Activated CD8-positive, alpha-beta T cell treated with anti-CD3 and anti-CD28 coated beads for 36 hours (primary cell): ENCODE data around the gene CD300E. TPM values are rescaled to one million over a fixed set of nuclear protein-coding genes. Genes with fewer than 3 reads are reported as not detected.
"Not testable (repeated sequence)": the region's sequence is repeated elsewhere in the genome, so short reads cannot be mapped to it uniquely, and the experiment has no call there.

Experiments
- ATAC-seq: fragments of 200-7000 bp; cut with Tn5 transposase; one replicate; pipeline ENCODE4 v1.10.0; 2021; ENCODE audit warnings: mild to moderate bottlenecking, moderate library complexity
- CTCF ChIA-PET: fragments of 350-600 bp; sonication (Branson Sonifier 250); formaldehyde crosslinking; loops from one replicate; lab custom pipeline; 2021; ENCODE audit warnings: antibody characterized with exemption; lab: Charles Lee
- POLR2A ChIA-PET: fragments of 350-600 bp; sonication (Branson Sonifier 250); formaldehyde crosslinking; loops from one replicate; lab custom pipeline; 2021; ENCODE audit warnings: antibody characterized with exemption; lab: Charles Lee
- DNase-seq: peaks from one replicate; pipeline ENCODE4 v3.0.0-alpha.2; 2020
- H3K27ac Mint-ChIP-seq: one replicate; pipeline ENCODE4 v1.8.0; 2021; ENCODE audit warnings: mild to moderate bottlenecking, mixed read lengths
- H3K27me3 Mint-ChIP-seq: one replicate; pipeline ENCODE4 v1.8.0; 2021; ENCODE audit warnings: mixed read lengths
- H3K36me3 Mint-ChIP-seq: one replicate; pipeline ENCODE4 v1.8.0; 2021; ENCODE audit warnings: low read depth, mixed read lengths
- H3K4me1 Mint-ChIP-seq: one replicate; pipeline ENCODE4 v1.8.0; 2021; ENCODE audit warnings: low read depth, mixed read lengths
- H3K4me3 Mint-ChIP-seq: one replicate; pipeline ENCODE4 v1.8.0; 2021; ENCODE audit warnings: mild to moderate bottlenecking, moderate library complexity, mixed read lengths
- H3K9me3 Mint-ChIP-seq: one replicate; pipeline ENCODE4 v1.8.0; 2021; ENCODE audit warnings: mixed read lengths
- CTCF ChIP-seq: fragments of 200-600 bp; IDR thresholded peaks from one replicate; pipeline ENCODE4 v1.8.0; 2022; ENCODE audit warnings: antibody characterized with exemption, mild to moderate bottlenecking
- intact Hi-C: fragments of 100-400 bp; cut with micrococcal nuclease; formaldehyde crosslinking; loops from one replicate; pipeline ENCODE4 v1.10.0; 2022
- total RNA-seq, 2 experiments: library from RNA; stranded (reverse); gene quantifications; one replicate each; pipeline ENCODE4 v1.2.3, GENCODE V29; 2021

The CD300E gene
- total RNA-seq, 2 experiments from 2014 or later: not detected

GRCh38 chr17:74637265-74637664 is 13.7 kb upstream of the CD300E start:
- intact Hi-C loops: no loop called here
- Mint-ChIP-seq H3K27me3 (peaks cover 27% of the 10 kb centered on the region), H3K9me3 (no peaks in the 10 kb centered on the region), H3K4me3 (no peak overlapping the region), H3K4me1 (peaks cover 10% of the 10 kb centered on the region), H3K36me3 (no peaks in the 10 kb centered on the region), H3K27ac (no peak overlapping the region)
- CTCF ChIA-PET: no interaction called here
- POLR2A ChIA-PET: interaction anchor here (0.6 kb wide), 1 partner anchor 18 kb away, joined by 3 read pairs; no protein-coding TSS in a partner anchor
- TF ChIP-seq CTCF: no peak
- no peak for ATAC-seq
- DNase-seq: no peak

GRCh38 chr17:74636541-74637085 is 13.1 kb upstream of the CD300E start:
- H3K36me3 Mint-ChIP-seq, intact Hi-C loops, H3K4me3 Mint-ChIP-seq, H3K27ac Mint-ChIP-seq, POLR2A ChIA-PET, ATAC-seq, DNase-seq, H3K9me3 Mint-ChIP-seq: not testable (repeated sequence)
- Mint-ChIP-seq H3K27me3 (peaks cover 28% of the 10 kb centered on the region), H3K4me1 (peaks cover 14% of the 10 kb centered on the region)
- CTCF ChIA-PET: interaction anchor here (0.6 to 1.1 kb wide), 2 partner anchors 10 to 21 kb away, joined by 3 read pairs; no protein-coding TSS in a partner anchor

GRCh38 chr17:74635418-74635817 is 11.9 kb upstream of the CD300E start:
- POLR2A ChIA-PET: no interaction called here
- TF ChIP-seq CTCF: no peak
- H3K4me3 Mint-ChIP-seq: no peak overlapping the region
- intact Hi-C loops: no loop called here
- no peak for ATAC-seq
- DNase-seq: no peak
- H3K36me3 Mint-ChIP-seq: no peaks in the 10 kb centered on the region
- H3K27me3 Mint-ChIP-seq: peaks cover 25% of the 10 kb centered on the region
- no peaks in the 10 kb centered on the region for H3K9me3 Mint-ChIP-seq
- CTCF ChIA-PET: interaction anchor here (1.1 kb wide), 1 partner anchor 22 kb away, joined by 3 read pairs; no protein-coding TSS in a partner anchor
- H3K27ac Mint-ChIP-seq: no peak overlapping the region
- peaks cover 14% of the 10 kb centered on the region for H3K4me1 Mint-ChIP-seq

GRCh38 chr17:74633326-74633725 is 9.8 kb upstream of the CD300E start:
- Mint-ChIP-seq H3K36me3 (no peaks in the 10 kb centered on the region), H3K4me3 (no peak overlapping the region), H3K27me3 (peaks cover 27% of the 10 kb centered on the region), H3K9me3 (no peaks in the 10 kb centered on the region), H3K27ac (no peak overlapping the region), H3K4me1 (peaks cover 6% of the 10 kb centered on the region)
- CTCF ChIA-PET: interaction anchor here (1.0 kb wide), 1 partner anchor 158 kb away, joined by 3 read pairs; no protein-coding TSS in a partner anchor
- no peak for DNase-seq
- POLR2A ChIA-PET: no interaction called here
- intact Hi-C loops: no loop called here
- TF ChIP-seq CTCF: no peak
- no peak for ATAC-seq

- H3K4me3 Mint-ChIP-seq: no peak overlapping the region
- CTCF ChIA-PET: interaction anchor here (1.0 to 1.2 kb wide), 2 partner anchors 105 to 158 kb away, joined by 3 read pairs; partner anchors contain the start of gene RAB37
- no peak for TF ChIP-seq CTCF
- peaks cover 25% of the 10 kb centered on the region for H3K27me3 Mint-ChIP-seq
- DNase-seq: no peak
- no peaks in the 10 kb centered on the region for H3K36me3 Mint-ChIP-seq
- ATAC-seq: no peak
- H3K4me1 Mint-ChIP-seq: peaks cover 6% of the 10 kb centered on the region
- H3K27ac Mint-ChIP-seq: no peak overlapping the region
- intact Hi-C loops: no loop called here
- no peaks in the 10 kb centered on the region for H3K9me3 Mint-ChIP-seq
- POLR2A ChIA-PET: no interaction called here
Observed at GRCh38 chr17:74632617-74633016, 9.1 kb upstream of the CD300E start.
